ENCODE data around the gene DCAF8.
A peak's percentile ranks its signal among the peaks of the same experiment; 100 is the strongest.

DCAF8 gene

GRCh38 chr1:160224606-160225005 is 37.7 kb downstream of the DCAF8 start:
- DNase-seq: no peak

DNA sequence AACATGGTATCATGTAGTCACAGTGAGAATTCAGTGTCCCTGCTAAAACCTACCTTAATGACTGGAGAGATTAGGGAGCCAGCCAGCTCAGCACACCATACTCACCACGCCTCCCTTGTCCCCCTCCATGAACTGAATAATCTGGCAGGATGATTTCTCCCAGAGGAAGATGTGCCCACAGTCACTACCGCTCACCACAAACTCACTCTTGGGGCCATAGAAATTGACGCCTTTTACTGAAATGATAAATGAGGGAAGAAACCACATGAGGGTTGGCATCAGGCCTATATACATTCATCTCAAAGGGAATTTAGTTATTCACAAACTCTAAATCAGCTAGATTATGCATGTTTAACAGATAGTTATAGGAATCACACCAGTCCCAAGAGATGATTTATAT is 39.8 kb downstream of the DCAF8 start:
- no peak for DNase-seq

- no peak for DNase-seq
Measured at GRCh38 chr1:160221089-160221488, 41.3 kb downstream of the DCAF8 start.

GRCh38 chr1:160220301-160220700 is 42.0 kb downstream of the DCAF8 start:
- no peak for DNase-seq

- peak; percentile 62 for DNase-seq
Measured at GRCh38 chr1:160219062-160219929, 43.1 kb downstream of the DCAF8 start.

DNA sequence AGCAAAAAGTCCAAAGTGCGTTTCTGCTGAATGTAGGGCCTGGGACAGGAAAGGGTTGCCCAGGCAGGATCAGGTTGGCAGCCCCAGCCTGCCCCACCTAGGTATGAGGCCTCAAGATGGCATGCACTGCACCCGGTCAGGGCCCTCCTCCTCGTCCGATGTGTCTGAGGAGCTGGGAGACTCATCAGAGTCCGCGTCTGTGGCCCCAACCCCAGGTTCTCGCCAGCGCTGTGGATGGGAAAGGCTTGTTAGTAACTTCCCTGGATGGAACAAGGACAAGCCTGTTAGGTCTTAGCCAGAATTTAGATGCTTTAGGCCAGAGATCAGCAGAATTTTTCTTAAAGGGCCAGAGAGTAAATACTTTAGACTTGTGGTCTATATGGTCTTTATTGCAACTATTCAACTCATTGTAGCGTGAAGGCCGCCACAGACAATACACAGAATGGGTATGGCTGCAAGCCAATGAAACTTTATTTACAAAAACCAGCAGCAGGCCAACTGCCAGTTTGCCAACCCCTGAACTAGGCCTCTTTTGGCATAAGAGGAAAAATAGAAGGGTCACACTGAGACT is 44.8 kb downstream of the DCAF8 start:
- DNase-seq: no peak

DNA sequence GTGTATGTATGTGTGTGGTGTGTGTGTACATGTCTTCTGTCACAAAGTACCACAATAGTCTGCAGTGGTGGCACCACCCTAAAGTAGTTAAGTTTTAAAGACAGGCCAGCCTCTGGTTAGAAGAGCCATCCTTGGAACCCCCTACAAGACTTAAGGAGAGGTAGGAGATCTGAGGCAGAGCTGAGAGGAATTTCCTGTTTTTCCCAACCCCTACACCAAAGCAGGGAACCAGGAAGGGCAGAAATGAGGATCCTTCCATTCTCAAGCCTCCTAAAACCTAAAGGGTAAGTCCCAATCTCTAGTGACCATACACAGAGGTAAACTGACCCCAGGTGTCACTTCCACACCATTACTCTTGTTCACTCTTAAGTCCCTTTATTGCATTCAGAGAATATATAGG is 46.0 kb downstream of the DCAF8 start:
- no peak for DNase-seq

DNA sequence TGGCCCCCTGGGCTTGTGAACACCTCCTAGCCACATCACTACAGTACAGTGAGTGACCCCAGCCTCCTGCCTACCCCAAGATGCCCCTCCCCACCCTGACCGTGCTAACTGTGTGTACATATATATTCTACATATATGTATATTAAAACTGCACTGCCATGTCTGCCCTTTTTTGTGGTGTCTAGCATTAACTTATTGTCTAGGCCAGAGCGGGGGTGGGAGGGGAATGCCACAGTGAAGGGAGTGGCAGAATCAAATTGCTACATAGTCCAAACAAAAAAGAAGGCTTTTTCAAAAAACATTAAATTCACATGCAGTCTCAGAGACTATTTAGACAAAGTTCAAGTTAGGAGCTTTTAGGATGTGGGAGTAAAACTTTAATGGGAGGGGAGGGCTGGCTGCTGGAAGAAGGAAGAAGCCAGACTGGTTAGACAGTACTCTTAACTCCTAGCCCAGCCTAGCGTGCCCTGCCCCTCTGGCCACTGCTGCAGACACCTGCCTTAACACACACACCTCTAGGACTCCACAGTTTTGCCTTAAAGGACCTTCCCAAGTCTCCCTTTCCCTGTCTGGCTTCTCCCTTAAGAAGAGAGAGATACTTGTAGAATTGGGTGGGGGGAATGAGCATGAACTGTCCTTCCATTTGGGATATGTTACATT is 47.7 kb downstream of the DCAF8 start:
- no peak for DNase-seq

- no peak for DNase-seq
Measured at GRCh38 chr1:160211046-160211790, 51.1 kb downstream of the DCAF8 start.

- no peak for DNase-seq
Measured at GRCh38 chr1:160210561-160210960, 51.8 kb downstream of the DCAF8 start.

GRCh38 chr1:160209321-160210046 is 52.9 kb downstream of the DCAF8 start:
- no peak for DNase-seq

GRCh38 chr1:160208557-160209320 is 53.6 kb downstream of the DCAF8 start:
- no peak for DNase-seq

DNA sequence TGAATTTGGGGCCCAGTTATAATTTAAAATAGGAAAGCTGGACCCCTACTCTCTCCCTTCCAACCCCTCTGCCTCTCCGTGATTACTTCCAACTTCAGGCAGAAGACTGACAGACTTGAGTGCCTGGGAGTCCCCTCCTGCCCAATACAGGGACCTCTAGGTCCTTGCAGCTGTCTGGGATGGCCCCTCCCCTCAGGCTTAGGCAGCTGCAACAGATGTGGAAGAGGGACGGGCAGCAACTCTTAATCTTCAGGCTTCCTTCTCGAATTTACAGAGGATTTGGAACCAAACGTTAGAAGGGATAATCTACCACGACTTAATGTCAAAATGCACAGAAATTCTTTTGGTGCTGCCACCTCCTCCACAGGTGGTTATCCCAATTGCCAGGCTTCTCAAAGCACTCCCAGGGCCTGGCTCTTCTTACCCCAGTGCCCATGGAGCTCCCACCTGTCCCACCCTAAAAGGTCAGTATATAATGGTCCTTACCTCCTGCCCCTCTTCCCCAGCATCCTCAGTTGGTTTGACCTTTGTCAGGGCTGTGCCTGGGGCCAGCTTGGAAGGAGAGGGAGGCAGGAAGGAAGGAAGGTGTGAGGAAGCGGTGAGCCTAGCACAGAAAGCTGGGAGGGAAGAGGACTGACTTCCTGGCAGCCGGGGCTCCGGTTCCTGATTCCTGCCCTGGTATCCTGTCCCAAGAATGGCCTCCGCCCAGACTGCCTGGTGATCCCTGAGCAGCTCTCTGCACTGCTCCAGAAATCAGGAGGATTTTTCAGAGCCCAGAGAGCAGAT is 54.4 kb downstream of the DCAF8 start:
- no peak for DNase-seq

DNA sequence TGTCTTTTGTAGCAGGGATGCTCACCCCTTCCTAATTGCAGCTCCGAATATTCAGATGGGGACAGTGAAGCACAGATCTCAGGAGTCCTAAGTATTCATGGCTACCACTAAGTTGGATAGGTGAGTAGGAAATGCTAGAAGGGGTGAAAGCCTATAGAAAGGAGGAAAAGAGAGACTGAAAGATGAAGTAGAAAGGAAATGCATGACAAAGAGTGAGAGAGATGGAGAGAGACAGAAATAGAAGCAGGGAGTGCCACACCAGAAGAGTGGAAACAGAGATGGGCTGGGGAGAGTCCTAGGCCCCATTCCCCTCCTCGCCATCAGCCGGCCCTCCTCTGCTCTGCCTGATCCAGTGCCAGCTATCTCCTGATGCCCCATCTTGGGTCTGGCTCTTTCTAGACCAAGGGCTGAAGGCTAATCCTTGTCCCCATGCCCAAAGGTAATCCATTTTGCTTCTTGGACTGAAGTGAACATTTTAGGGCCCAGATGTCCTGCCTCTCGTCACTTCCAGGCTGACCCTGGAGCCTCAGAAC is 55.2 kb downstream of the DCAF8 start:
- DNase-seq: no peak

GRCh38 chr1:160206421-160207117 is 55.8 kb downstream of the DCAF8 start:
- DNase-seq: no peak

GRCh38 chr1:160206036-160206389 is 56.3 kb downstream of the DCAF8 start:
- DNase-seq: peak; percentile 63

DNA sequence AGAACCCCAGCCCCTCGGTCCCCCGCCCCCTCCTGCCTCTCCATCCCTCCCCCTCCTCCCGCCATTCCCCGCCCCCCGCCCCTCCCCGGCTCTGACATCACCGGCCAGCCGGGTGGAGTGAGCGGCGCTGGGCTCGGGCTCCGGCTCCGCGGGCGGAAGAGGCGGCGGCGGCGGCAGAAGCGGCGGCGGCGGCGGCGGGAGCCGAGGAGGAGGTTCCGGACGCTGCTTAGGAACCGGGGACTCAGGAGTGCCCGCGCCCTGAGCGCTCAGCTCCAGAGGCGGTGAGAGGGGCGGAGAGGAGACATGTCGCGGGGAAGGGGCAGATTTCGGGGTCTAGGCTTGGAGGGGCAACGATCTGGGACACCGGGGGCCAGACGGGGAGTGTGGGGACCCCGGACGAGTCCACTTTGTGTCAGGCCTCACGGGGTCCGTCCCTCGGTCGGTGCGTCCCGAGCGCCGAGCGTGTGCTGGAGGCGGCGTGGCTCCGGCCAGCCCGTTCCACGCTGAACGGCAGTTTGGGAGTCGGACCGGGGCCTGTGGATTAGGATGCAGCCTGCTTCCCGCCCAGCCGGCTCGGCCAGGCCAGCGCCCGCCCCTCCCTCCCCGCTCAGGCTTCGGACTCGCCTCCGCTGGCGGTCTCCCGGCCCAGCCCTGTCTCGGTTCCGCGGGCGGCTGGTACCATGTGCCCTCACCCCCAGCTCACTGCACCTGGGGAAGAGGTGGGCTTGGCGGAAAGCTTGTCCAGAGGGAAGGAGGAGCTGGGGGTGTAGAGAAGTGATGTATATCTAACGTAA is 56.9 kb downstream of the DCAF8 start, which contains the start of gene PEA15:
Gene PEA15, plus strand, starts transcription at position 143 of the 794 bp plus-strand sequence. CDS start 6,161 bp downstream, outside the sequence.
- DNase-seq: peak; percentile 81

DNA sequence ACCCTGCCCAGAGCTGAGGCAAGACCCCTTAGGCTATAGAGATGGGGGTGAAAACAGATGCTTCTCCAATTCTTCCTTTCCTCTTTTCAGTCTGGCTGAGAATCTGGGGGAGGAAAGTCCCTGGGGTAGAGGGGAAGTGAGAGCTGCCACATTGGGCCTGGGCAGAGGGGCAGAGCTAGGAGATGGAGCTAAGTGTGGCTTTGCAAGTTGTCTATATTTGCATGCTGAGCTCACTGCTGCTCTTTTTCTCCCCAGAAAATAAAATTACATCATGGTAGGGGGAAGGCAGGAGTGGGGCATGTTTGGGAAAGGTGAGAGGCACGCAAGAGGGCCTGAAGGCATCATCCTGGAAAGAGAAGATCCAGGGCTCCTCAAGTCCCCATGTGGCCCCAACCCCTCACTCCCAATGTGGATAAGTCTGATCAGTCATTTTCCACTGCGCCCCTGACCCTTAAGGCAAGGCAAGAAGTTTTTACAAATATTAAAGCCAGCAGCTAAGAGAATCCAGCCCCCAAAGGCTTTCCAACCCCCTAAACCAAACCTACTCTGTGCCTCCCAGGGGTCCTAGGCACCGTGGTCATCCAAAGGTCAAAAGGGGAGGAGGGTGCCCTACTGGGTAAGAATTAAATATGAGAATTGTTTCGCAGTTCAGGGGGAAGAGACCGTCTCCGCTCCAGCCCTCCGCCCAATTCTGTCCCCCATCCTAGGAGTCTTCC is 57.7 kb downstream of the DCAF8 start:
- peak; percentile 35 for DNase-seq

All from DMS53 (cell line).